Pancreas (tissue), 10 donors: Measurements from ENCODE around the gene ALDOC. TPM values are rescaled to one million over a fixed set of nuclear protein-coding genes. Genes with fewer than 3 reads are reported as not detected.
A peak's percentile ranks its signal among the peaks of the same experiment; 100 is the strongest.

ENCODE experiments used
- ATAC-seq, 4 donors: fragments of 200-7000 bp; cut with Tn5 transposase; one replicate each; pipeline versions ENCODE4 v1.8.0 to v1.9.1; 2020; ENCODE audit warnings: mild to moderate bottlenecking in 4 of 4, moderate library complexity in 4 of 4
- DNase-seq, 6 donors: peaks; one replicate each; pipeline ENCODE4 v3.0.0-alpha.2; 2020
- FAIRE-seq: peaks from 2 replicates; lab custom pipeline; 2012; peaks lifted over from hg19 to GRCh38; lab: Jason Lieb, UNC
- H3K27ac ChIP-seq, 4 donors: fragments of 200-600 bp; sonication (generic); 1 replicate in 3 of 4; 2 replicates in 1 of 4; pipeline versions ENCODE4 v1.5.0 to v1.8.0; 2020
- H3K27me3 ChIP-seq, 4 donors: fragments of 200-600 bp; one replicate each; pipeline ENCODE4 v1.8.0; 2021
- H3K36me3 ChIP-seq, 3 donors: fragments of 200-600 bp; sonication (generic) in 1 of 3; one replicate each; pipeline versions ENCODE4 v1.5.0 to v1.8.0; 2020 to 2021
- H3K4me1 ChIP-seq, 3 donors: fragments of 200-600 bp; one replicate each; pipeline ENCODE4 v1.8.0; 2021
- H3K4me3 ChIP-seq, 4 donors: fragments of 200-600 bp; sonication (generic) in 2 of 4; one replicate each; pipeline versions ENCODE4 v1.5.0 to v1.8.0; 2020 to 2021
- H3K9me3 ChIP-seq, 4 donors: fragments of 200-600 bp; one replicate each; pipeline ENCODE4 v1.8.0; 2021
- WGBS, 2 donors: extraction: QIAGEN DNeasy Blood & Tissue Kit; methylation state at CpG; one replicate each; pipeline ENCODE4 v1.1.7; 2013; 5-methylcytosine and 5-hydroxymethylcytosine counted together
- intact Hi-C, 3 donors: fragments of 100-400 bp; cut with DNase I; formaldehyde crosslinking; loops; one replicate each; pipeline versions ENCODE4 v1.11.1 to v1.14.2; 2022
- polyA plus RNA-seq, 2 donors: library from polyadenylated mRNA; stranded (reverse); fragments of 200-250 nt; gene quantifications; one replicate each; pipeline ENCODE4 v1.2.3, GENCODE V29; 2013
- total RNA-seq, 6 donors: library from RNA; stranded (reverse); fragmentation: NEBNext Ultra II Directional in 4 of 6; extraction: Animal tissue kit (Norgen Biotek cat#: 25700) in 4 of 6; gene quantifications; one replicate each; pipeline versions ENCODE4 v1.2.1 to v1.2.4, GENCODE V29; 2021 to 2023
- TF ChIP-seq, protein P1 (sequence below), 4 donors: fragments of 200-600 bp; sonication (generic) in 3 of 4; IDR thresholded peaks; one replicate each; pipeline versions ENCODE4 v1.5.0 to v1.8.0; 2021; ENCODE audit warnings: antibody characterized with exemption in 4 of 4
- donor health status: healthy with polysubstance abuse.
- donor health status: DM: no; HTN: no; CAD: no; lungs with moderate emphysema.
- donor health status: DM: no; HTN: no; CAD: no.
- donor health status: control.
- donor health status: control.
- donor health status: Bipolar disorder and iron deficiency.
- donor health status: DM: yes; HTN: yes; CAD: no.
- donor health status: DM: no; HTN: no; CAD: no.
- donor health status: DM: no; HTN: no; CAD: no.
- donor health status: DM: yes; HTN: yes; CAD: no.

Gene ALDOC
- 1 to 10 TPM in 5 of 6 donors, under 1 TPM in 1; 0.69 to 5.5 (median 1.8) TPM for total RNA-seq
- polyA plus RNA-seq = 1 to 10 TPM; 2.4 to 8.4 TPM

DNA sequence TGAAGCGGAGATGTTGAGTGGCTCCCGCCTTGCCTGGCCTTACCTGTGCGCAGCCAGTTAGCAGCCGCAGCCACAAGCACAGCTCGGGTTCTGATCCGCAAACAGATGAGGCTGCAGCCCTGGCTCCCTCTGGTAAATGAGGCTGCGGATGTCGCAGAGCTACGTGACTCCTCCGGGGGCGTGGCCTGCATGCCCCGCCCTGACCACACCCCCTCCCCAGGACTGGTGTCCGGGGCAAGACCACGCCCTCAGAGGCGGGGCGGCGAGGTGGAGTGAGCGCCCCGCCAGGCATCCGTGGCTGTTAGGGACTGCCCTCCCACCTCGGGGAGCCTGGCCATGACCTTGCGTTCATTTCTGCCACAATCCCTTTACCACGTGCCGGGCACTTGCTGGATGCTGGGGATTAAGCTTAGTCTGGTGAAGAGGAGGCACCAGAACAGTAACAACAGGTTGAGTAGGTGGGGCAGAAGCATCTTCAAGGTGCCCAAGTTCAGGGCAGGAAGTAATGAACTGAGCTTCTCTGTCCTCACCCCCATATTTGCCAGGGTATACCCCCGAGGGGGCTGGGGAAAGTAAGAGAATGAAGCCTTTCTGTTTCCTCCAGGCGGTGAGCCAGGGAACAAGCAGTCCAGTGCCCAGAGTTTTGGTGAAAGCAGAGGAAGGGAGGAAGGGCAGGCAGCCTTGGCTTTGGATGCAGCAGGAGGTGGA is at the start of gene ALDOC:
Gene ALDOC (minus strand): TSS at position 138 of the 708 bp plus-strand sequence. CDS start 1,363 bp downstream, outside the sequence.
- TF ChIP-seq, protein P1, sequence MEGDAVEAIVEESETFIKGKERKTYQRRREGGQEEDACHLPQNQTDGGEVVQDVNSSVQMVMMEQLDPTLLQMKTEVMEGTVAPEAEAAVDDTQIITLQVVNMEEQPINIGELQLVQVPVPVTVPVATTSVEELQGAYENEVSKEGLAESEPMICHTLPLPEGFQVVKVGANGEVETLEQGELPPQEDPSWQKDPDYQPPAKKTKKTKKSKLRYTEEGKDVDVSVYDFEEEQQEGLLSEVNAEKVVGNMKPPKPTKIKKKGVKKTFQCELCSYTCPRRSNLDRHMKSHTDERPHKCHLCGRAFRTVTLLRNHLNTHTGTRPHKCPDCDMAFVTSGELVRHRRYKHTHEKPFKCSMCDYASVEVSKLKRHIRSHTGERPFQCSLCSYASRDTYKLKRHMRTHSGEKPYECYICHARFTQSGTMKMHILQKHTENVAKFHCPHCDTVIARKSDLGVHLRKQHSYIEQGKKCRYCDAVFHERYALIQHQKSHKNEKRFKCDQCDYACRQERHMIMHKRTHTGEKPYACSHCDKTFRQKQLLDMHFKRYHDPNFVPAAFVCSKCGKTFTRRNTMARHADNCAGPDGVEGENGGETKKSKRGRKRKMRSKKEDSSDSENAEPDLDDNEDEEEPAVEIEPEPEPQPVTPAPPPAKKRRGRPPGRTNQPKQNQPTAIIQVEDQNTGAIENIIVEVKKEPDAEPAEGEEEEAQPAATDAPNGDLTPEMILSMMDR (IDR thresholded peaks at IDR 0.05) = no peak
- ATAC-seq (peak; percentile 97 to 99 (median 98)), FAIRE-seq (no peak), DNase-seq (peak; percentile 94 to 99 (median 97))
- 6% methylated on average over 24 to 26 of the region's 26 CpGs for WGBS, 2 donors
- intact Hi-C loops = no loop called here
- Histone ChIP-seq H3K27ac (no peak within 1 kb of the TSS), H3K4me3 (peak within 1 kb of the TSS in 1 of 4 donors; percentile 25), H3K9me3 (no peaks in the 10 kb centered on the region), H3K4me1 (peaks cover 0 to 8% (median 0%) of the 10 kb centered on the region in 3 donors), H3K27me3 (no peaks in the 10 kb centered on the region), H3K36me3 (no peaks in the 10 kb centered on the region)

DNA sequence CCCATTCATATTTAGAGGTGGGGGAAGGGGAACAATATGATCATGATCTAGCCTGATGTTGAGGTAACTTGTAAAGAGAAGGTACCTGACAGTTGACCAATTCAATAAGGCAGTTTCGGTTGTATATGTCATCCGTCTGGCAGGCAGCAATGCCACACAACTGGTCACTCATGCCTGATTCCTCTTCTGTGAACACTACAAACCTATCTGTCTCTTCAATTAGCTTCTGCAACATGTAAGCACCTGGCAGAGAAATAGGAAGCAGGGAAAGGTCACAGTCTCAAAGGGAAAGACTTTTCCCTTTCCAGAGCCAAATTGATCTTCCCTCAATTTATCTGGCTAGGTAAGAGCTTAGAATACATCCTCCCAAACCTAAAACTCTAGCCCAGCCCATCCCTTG is 47.5 kb upstream of the ALDOC start:
- FAIRE-seq (no peak), ATAC-seq (no peak), DNase-seq (no peak)
- Histone ChIP-seq H3K4me1 (no peaks in the 10 kb centered on the region), H3K9me3 (no peaks in the 10 kb centered on the region), H3K27ac (no peak overlapping the region), H3K27me3 (no peaks in the 10 kb centered on the region), H3K36me3 (peaks cover 0 to 65% (median 20%) of the 10 kb centered on the region in 3 donors), H3K4me3 (no peak overlapping the region)
- TF ChIP-seq, protein P1 (IDR thresholded peaks at IDR 0.05) = no peak
- intact Hi-C loops = no loop called here
- 87 to 96% methylated on average over 2 of the region's 2 CpGs for WGBS, 2 donors

DNA sequence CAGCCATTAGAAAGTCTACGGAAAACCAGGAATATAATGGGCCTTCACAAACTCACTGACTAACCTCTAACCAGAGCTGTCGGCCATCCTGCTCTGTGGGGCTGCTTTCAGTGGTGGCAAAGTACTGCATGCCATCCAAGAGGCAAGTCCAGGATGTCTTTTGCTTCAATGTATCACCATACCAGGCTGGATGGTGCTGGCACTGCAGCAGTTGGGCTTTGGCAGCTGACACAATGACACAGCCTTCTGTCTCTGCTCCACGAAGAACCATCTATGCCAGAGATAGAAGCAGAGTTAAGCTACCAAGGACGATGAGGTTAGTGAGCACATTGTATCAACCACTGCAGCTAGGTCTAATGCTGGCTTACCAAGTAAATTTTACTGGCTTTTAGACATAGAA is 47.0 kb upstream of the ALDOC start:
- H3K4me1 ChIP-seq = no peaks in the 10 kb centered on the region
- DNase-seq (no peak), FAIRE-seq (no peak), ATAC-seq (no peak)
- peaks cover 0 to 68% (median 24%) of the 10 kb centered on the region in 3 donors for H3K36me3 ChIP-seq
- H3K27me3 ChIP-seq = no peaks in the 10 kb centered on the region
- H3K4me3 ChIP-seq = no peak overlapping the region
- WGBS, 2 donors = 85 to 87% methylated on average over 4 of the region's 4 CpGs
- no peaks in the 10 kb centered on the region for H3K9me3 ChIP-seq
- TF ChIP-seq, protein P1 (IDR thresholded peaks at IDR 0.05) = no peak
- H3K27ac ChIP-seq = no peak overlapping the region
- intact Hi-C loops = no loop called here

DNA sequence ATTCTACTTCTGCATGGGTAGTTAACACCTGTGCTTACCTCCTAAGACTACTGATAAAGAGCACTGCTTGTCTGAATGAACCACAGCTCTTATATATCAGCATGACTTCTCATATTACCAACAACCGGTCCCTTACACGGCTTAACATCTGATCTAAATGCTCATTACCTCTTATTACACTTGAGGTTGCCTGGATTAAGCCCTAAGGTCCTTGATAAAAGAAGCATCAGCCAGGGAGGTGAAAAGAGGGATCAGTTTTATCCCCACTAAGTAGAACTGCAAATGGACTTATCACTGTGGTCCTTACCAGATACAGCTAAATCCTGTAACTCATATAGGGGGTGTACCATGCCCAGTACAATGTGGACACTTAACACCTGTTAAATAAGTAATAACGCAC is 45.5 kb upstream of the ALDOC start:
- intact Hi-C loops = no loop called here
- DNase-seq (no peak), ATAC-seq (no peak), FAIRE-seq (no peak)
- 69 to 74% methylated on average over 3 of the region's 3 CpGs for WGBS, 2 donors
- no peaks in the 10 kb centered on the region for H3K4me1 ChIP-seq
- TF ChIP-seq, protein P1 (IDR thresholded peaks at IDR 0.05) = no peak
- H3K36me3 ChIP-seq = peaks cover 0 to 72% (median 38%) of the 10 kb centered on the region in 3 donors
- no peaks in the 10 kb centered on the region for H3K27me3 ChIP-seq
- no peak overlapping the region for H3K4me3 ChIP-seq
- no peak overlapping the region for H3K27ac ChIP-seq
- no peaks in the 10 kb centered on the region for H3K9me3 ChIP-seq

DNA sequence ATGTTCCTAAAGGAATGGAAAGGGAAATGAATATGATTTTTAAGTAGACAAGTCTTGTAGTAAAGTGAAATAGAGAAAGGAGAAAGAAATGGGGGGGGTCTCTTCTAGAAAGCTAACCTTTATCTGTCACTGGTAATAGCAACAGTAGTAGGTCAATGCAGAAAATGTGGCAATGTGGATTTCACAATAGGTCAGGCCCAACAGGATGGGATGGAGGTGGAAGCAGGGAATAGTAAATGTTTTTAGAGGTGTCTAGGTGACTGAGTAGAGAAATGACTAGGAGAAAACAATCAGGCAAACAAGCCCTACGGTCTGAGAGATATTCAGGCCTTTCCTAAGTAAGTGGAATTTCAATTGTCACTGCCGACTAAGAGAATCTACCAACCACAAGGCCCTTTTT is 43.3 kb upstream of the ALDOC start:
- FAIRE-seq (no peak), DNase-seq (no peak), ATAC-seq (no peak)
- WGBS, 2 donors = 81% methylated on average over 2 of the region's 2 CpGs
- Histone ChIP-seq H3K27ac (no peak overlapping the region), H3K9me3 (no peaks in the 10 kb centered on the region), H3K27me3 (no peaks in the 10 kb centered on the region), H3K4me1 (no peaks in the 10 kb centered on the region), H3K4me3 (no peak overlapping the region), H3K36me3 (peaks cover 0 to 87% (median 54%) of the 10 kb centered on the region in 3 donors)
- intact Hi-C loops = no loop called here
- TF ChIP-seq, protein P1 (IDR thresholded peaks at IDR 0.05) = no peak
